Lower leg skin (tissue), 4 donors: Measurements from ENCODE around the gene GTF2F2. TPM values are rescaled to one million over a fixed set of nuclear protein-coding genes. Genes with fewer than 3 reads are reported as not detected.

Experiments
- DNase-seq, 2 donors: peaks; one replicate each; pipeline ENCODE4 v3.0.0-alpha.2; 2019; ENCODE audit warnings: low spot score in 2 of 2
- H3K4me3 ChIP-seq: fragments of 200-600 bp; sonication (generic); 2 replicates; pipeline ENCODE4 v1.5.1; 2017; ENCODE audit warnings: mild to moderate bottlenecking, low read depth; ENCODE audit not compliant: poor library complexity, severe bottlenecking
- CTCF ChIP-seq, 3 donors: fragments of 450-650 bp; IDR thresholded peaks; one replicate each; pipeline ENCODE4 v1.5.1; 2016; ENCODE audit warnings: antibody characterized with exemption in 3 of 3, mild to moderate bottlenecking in 3 of 3, moderate library complexity in 2 of 3
- POLR2A ChIP-seq, 2 donors: fragments of 450-650 bp; IDR thresholded peaks; one replicate each; pipeline ENCODE4 v1.6.1; 2016 to 2017; ENCODE audit warnings: antibody characterized with exemption in 2 of 2, mild to moderate bottlenecking in 1 of 2, moderate library complexity in 1 of 2
- WGBS, 2 donors: methylation state at CpG; one replicate each; pipeline ENCODE4 v1.1.5; 2018; 5-methylcytosine and 5-hydroxymethylcytosine counted together
- intact Hi-C: fragments of 100-400 bp; cut with DNase I; formaldehyde crosslinking; loops from one replicate; pipeline ENCODE4 v1.15.0; 2023; ENCODE audit warnings: low total_unique reads
- total RNA-seq, 4 donors: library from RNA; depleted of rRNA; stranded (reverse); fragments of >200 nt; gene quantifications; one replicate each; pipeline ENCODE4 v1.1.0, GENCODE V29; 2016

The GTF2F2 gene
- total RNA-seq, 4 donors from 2014 or later, result 35.6 to 52.4 (median 45.3) TPM

GRCh38 chr13:45269204-45269603 lies 148.9 kb downstream of the GTF2F2 start:
- no peak overlapping the region for H3K4me3 ChIP-seq
- TF ChIP-seq POLR2A (IDR thresholded peaks at IDR 0.05) (no peak), CTCF (IDR thresholded peaks at IDR 0.05) (no peak)
- no peak for DNase-seq
- 88 to 91% methylated on average over 2 of the region's 2 CpGs for WGBS, 2 donors
- intact Hi-C loops, result no loop called here

GRCh38 chr13:45276913-45277312 lies 156.6 kb downstream of the GTF2F2 start:
- WGBS, 2 donors, result 84 to 87% methylated on average over 3 of the region's 3 CpGs
- intact Hi-C loops, result loop anchor here (10.0 kb wide), 1 partner anchor 222 kb away; no protein-coding TSS in a partner anchor

GRCh38 chr13:45278096-45278645 lies 157.9 kb downstream of the GTF2F2 start:
- DNase-seq, result no peak
- TF ChIP-seq POLR2A (IDR thresholded peaks at IDR 0.05), result no peak
- no peak for TF ChIP-seq CTCF (IDR thresholded peaks at IDR 0.05)

More at GRCh38 chr13:45276913-45277312, 156.6 kb downstream of the GTF2F2 start:
- TF ChIP-seq POLR2A (IDR thresholded peaks at IDR 0.05) (no peak), CTCF (IDR thresholded peaks at IDR 0.05) (no peak)
- no peak for DNase-seq
- H3K4me3 ChIP-seq, result no peak overlapping the region

GRCh38 chr13:45280011-45280410 lies 159.7 kb downstream of the GTF2F2 start:
- WGBS, 2 donors, result 69 to 79% methylated on average over 7 of the region's 7 CpGs
- no peak overlapping the region for H3K4me3 ChIP-seq
- TF ChIP-seq POLR2A (IDR thresholded peaks at IDR 0.05) (no peak), CTCF (IDR thresholded peaks at IDR 0.05) (no peak)
- no peak for DNase-seq
- intact Hi-C loops, result no loop called here

More at GRCh38 chr13:45278096-45278645, 157.9 kb downstream of the GTF2F2 start:
- H3K4me3 ChIP-seq, result no peak overlapping the region
- intact Hi-C loops, result loop anchor here (10.0 kb wide), 1 partner anchor 223 kb away; no protein-coding TSS in a partner anchor
- 66% methylated on average over 3 of the region's 3 CpGs for WGBS, 2 donors

- DNase-seq, result peak; percentile 58 to 87
- WGBS, 2 donors, result 37 to 44% methylated on average over 7 of the region's 7 CpGs
- intact Hi-C loops, result no loop called here
- no peak overlapping the region for H3K4me3 ChIP-seq
- no peak for TF ChIP-seq POLR2A (IDR thresholded peaks at IDR 0.05)
- no peak for TF ChIP-seq CTCF (IDR thresholded peaks at IDR 0.05)
Observed at GRCh38 chr13:45280751-45281634, 160.7 kb downstream of the GTF2F2 start.
